Measurements from ENCODE around the gene ZNF227. TPM values are rescaled to one million over a fixed set of nuclear protein-coding genes. Genes with fewer than 3 reads are reported as not detected.

The ZNF227 gene
- total RNA-seq, 1 experiment from 2014 or later = 22.6 TPM

DNA sequence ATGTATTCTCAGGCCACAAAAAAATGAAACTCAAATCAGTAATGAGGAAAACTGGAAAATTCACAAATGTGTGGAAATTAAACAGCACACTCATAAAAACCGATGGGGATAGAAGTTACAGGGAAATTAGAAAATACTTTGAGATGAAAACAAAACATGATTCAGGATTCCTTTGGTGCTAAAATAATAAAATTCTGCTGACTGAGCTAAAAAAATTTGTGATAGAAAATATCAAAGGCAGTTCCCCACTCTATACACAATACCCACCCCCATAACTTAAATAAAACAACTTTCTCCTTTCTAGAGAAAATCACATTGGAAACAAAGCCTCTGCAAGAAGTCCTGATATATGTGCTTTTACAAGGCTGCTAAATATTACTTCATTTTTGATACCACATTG lies 45.8 kb downstream of the ZNF227 start:
- Mint-ChIP-seq H3K4me1 (peaks cover 7 to 8% of the 10 kb centered on the region in 2 experiments), H3K36me3 (ENCODE audit: insufficient read depth in 1 of 3, low read depth in 3 of 3) (peaks cover 9 to 19% (median 13%) of the 10 kb centered on the region in 3 experiments; a peak in 6 of 7 replicates), H3K27ac (no peak overlapping the region), H3K27me3 (ENCODE audit: low read depth) (no peaks in the 10 kb centered on the region), H3K4me3 (no peak overlapping the region), H3K9me3 (peaks cover 51 to 57% of the 10 kb centered on the region in 2 experiments)
- no peak overlapping the region for H4K5ac ChIP-seq (ENCODE audit: insufficient read length, low read depth, low read length)
- no peak overlapping the region for H2AFZ ChIP-seq (ENCODE audit: low read length)
- H3K79me1 ChIP-seq (ENCODE audit: insufficient read depth, low read depth, low read length, poor library complexity, severe bottlenecking) = no peaks in the 10 kb centered on the region
- no peak overlapping the region for H2AK5ac ChIP-seq (ENCODE audit: insufficient read length, low read length)
- H3K14ac ChIP-seq (ENCODE audit: insufficient read depth, low read length) = no peak overlapping the region
- H2BK15ac ChIP-seq (ENCODE audit: low read depth, low read length) = no peak overlapping the region
- TF ChIP-seq, protein P1, sequence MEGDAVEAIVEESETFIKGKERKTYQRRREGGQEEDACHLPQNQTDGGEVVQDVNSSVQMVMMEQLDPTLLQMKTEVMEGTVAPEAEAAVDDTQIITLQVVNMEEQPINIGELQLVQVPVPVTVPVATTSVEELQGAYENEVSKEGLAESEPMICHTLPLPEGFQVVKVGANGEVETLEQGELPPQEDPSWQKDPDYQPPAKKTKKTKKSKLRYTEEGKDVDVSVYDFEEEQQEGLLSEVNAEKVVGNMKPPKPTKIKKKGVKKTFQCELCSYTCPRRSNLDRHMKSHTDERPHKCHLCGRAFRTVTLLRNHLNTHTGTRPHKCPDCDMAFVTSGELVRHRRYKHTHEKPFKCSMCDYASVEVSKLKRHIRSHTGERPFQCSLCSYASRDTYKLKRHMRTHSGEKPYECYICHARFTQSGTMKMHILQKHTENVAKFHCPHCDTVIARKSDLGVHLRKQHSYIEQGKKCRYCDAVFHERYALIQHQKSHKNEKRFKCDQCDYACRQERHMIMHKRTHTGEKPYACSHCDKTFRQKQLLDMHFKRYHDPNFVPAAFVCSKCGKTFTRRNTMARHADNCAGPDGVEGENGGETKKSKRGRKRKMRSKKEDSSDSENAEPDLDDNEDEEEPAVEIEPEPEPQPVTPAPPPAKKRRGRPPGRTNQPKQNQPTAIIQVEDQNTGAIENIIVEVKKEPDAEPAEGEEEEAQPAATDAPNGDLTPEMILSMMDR (conservative IDR thresholded peaks at IDR 0.05) = no peak
- H2BK120ac ChIP-seq (ENCODE audit: low read depth, low read length, poor library complexity, severe bottlenecking) = no peak overlapping the region
- no peak for DNase-seq
- no peak overlapping the region for H2BK20ac ChIP-seq (ENCODE audit: low read depth, low read length, poor library complexity, severe bottlenecking)
- no peaks in the 10 kb centered on the region for H4K20me1 ChIP-seq (ENCODE audit: control insufficient read depth, insufficient read depth, insufficient read length)
- H3K9ac ChIP-seq (ENCODE audit: extremely low read depth, insufficient read length, low read length) = no peak overlapping the region
- no peak overlapping the region for H3K4ac ChIP-seq (ENCODE audit: low read depth, low read length)
- no peaks in the 10 kb centered on the region for H3K27me3 ChIP-seq (ENCODE audit: insufficient read depth, low read length)
- no peak overlapping the region for H4K91ac ChIP-seq (ENCODE audit: insufficient read length, low read depth, low read length)
- no peak overlapping the region for H3K4me2 ChIP-seq (ENCODE audit: insufficient read depth, insufficient read length, low read length)
- no peak overlapping the region for H3K18ac ChIP-seq (ENCODE audit: insufficient read length, low read depth, low read length)
- peaks cover 5% of the 10 kb centered on the region for H3K9me3 ChIP-seq (ENCODE audit: control insufficient read depth, low read depth, low read length)
- no peak overlapping the region for H3T11ph ChIP-seq (ENCODE audit: low read length)
- H3K23ac ChIP-seq (ENCODE audit: insufficient read length, low read depth, low read length) = no peak overlapping the region
- H4K8ac ChIP-seq (replicated peaks; ENCODE audit: insufficient read length, low read depth, low read length) = no peak overlapping the region
- H2BK12ac ChIP-seq (ENCODE audit: insufficient read length, low read depth, low read length) = no peak overlapping the region
- H3K23me2 ChIP-seq (ENCODE audit: insufficient read length, low read depth, low read length, poor library complexity, severe bottlenecking) = peaks cover 8% of the 10 kb centered on the region
- no peak overlapping the region for H3K56ac ChIP-seq (ENCODE audit: insufficient read length, low read depth, low read length)
- no peak overlapping the region for H3K27ac ChIP-seq (ENCODE audit: insufficient read length, low read depth, low read length)
- no peaks in the 10 kb centered on the region for H3K4me1 ChIP-seq (ENCODE audit: insufficient read depth, low read length)
- H2BK5ac ChIP-seq (ENCODE audit: insufficient read length, low read length) = no peak overlapping the region
- no peaks in the 10 kb centered on the region; the same call in 1 of the 2 replicates for H3K79me2 ChIP-seq (ENCODE audit: insufficient read depth, low read length)
- WGBS (ENCODE audit: extremely low coverage, insufficient read length, low lambda C conversion rate) = no CpG with 5 or more reads among the region's 1 CpG

All from H9 (cell line).